BLaER1 treated with 17β-estradiol and CSF1 and Interleukin-3, amounts not matched to agents 10 nM and 100 nM (cell line): ENCODE results near the gene CD72.
A peak's percentile ranks its signal among the peaks of the same experiment; 100 is the strongest.
"Not testable (repeated sequence)": the region's sequence is repeated elsewhere in the genome, so short reads cannot be mapped to it uniquely, and the experiment has no call there.

Experiments used
- H3K27ac ChIP-seq, 11 experiments: shearing (Covaris generic); formaldehyde crosslinking; 2 replicates each; pipeline ENCODE4 v1.8.1; 2022
- H3K27me3 ChIP-seq, 11 experiments: shearing (Covaris generic); formaldehyde crosslinking; 2 replicates each; pipeline ENCODE4 v1.8.1; 2022
- H3K36me3 ChIP-seq, 11 experiments: shearing (Covaris generic); formaldehyde crosslinking; 2 replicates each; pipeline ENCODE4 v1.8.1; 2022
- H3K4me1 ChIP-seq, 10 experiments: shearing (Covaris generic); formaldehyde crosslinking; 2 replicates each; pipeline ENCODE4 v1.8.1; 2022
- H3K4me2 ChIP-seq, 11 experiments: shearing (Covaris generic); formaldehyde crosslinking; 2 replicates each; pipeline ENCODE4 v1.8.1; 2022
- H3K4me3 ChIP-seq, 10 experiments: shearing (Covaris generic); formaldehyde crosslinking; 2 replicates each; pipeline ENCODE4 v1.8.1; 2022
- H3K9ac ChIP-seq, 11 experiments: shearing (Covaris generic); formaldehyde crosslinking; 2 replicates each; pipeline ENCODE4 v1.8.1; 2022
- H3K9me3 ChIP-seq, 11 experiments: shearing (Covaris generic); formaldehyde crosslinking; replicated peaks in 1 of 11; 2 replicates each; pipeline ENCODE4 v1.8.1; 2022
- H4K20me1 ChIP-seq, 11 experiments: shearing (Covaris generic); formaldehyde crosslinking; 2 replicates each; pipeline ENCODE4 v1.8.1; 2022
- Cebpa-rat ChIP-seq, 11 experiments: shearing (Covaris generic); IDR thresholded peaks; 2 replicates each; pipeline ENCODE4 v1.8.1; 2022

The CD72 gene

DNA sequence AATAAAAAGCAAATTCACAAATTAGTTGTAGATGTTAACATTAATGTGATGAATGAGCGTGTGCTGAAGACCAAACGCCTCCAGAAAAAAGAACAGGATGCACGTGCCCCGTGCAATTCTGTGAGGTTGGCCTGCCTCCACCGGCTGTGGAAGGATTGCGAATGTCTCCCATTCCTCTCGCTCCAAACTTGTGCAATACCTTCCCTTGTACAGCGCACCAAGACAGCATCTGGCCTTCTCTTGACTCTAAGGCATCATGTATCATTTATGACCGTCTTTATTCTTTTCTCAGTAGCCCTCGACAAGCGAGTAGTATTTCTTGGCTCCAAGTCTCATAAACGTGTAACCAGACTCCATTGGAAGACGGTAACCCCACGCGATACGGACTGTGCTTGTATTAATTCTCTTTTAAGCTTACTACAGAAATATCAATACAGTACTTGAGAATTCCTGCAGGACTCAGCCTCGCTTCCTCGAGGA is 14.7 kb downstream of the CD72 start:
- peak in 5 of 11 experiments; percentile 33 to 92 (median 74); a peak in 9 of 22 replicates for TF ChIP-seq Cebpa-rat (IDR thresholded peaks at IDR 0.05)
- Histone ChIP-seq H3K4me2 (peak overlapping the region; percentile 66 to 83 (median 77)), H3K4me3 (peak overlapping the region; percentile 42 to 59 (median 52)), H3K27me3 (no peaks in the 10 kb centered on the region), H3K27ac (peak overlapping the region in 10 of 11 experiments; percentile 41 to 87 (median 73); a peak in 20 of 22 replicates), H3K4me1 (peaks cover 42 to 61% (median 48%) of the 10 kb centered on the region in 10 experiments), H3K9ac (peak overlapping the region; percentile 53 to 77 (median 67)), H3K9me3 (peaks cover 0 to 8% (median 0%) of the 10 kb centered on the region in 11 experiments; a peak in 6 of 22 replicates), H4K20me1 (peaks cover 11 to 36% (median 24%) of the 10 kb centered on the region in 11 experiments; a peak in 17 of 22 replicates), H3K36me3 (peaks cover 14 to 20% (median 18%) of the 10 kb centered on the region in 11 experiments)

DNA sequence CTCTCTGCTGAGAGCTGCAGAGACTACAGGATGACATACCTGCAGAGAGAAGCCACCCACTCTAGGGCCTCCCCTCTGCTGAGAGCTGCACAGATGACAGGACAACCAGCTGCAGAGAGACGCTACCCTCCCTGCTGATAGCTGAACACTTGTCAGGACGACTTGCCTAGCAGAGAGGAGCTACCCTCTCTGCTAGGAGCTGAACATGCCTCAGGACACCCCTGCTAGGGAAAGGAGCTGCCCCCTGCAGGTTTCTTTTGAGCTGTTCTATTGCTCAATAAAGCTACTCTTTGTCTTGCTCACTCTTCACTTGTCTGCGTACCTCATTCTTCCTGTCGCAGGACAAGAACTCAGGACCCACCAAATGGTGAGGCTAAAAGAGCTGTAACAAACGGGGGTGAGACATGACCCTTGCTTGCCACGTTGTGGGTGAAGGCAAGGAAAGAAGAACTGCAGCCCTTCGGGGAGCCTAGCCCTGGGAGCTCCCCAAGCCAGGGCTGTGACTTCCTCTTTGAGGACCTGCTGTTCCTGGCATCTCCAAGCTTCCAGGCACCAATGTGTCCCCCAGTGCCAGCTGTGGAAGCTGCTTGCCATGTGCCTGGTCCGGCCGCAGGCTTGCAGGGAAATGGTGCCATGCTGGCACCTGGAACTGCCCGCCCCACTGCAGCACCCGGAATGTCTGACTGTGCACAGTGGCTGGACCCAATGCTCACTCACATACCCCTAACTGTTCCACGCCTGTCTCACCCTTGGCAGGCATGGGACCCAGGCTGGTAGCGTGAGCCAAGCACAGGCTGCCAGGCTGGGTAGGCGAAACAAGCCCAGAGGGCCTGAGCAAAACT is 18.2 kb downstream of the CD72 start:
- Histone ChIP-seq H3K4me2 (peak overlapping the region in 3 of 11 experiments; percentile 31 to 59 (median 55); a peak in 4 of 22 replicates), H3K4me1 (peaks cover 24 to 39% (median 28%) of the 10 kb centered on the region in 10 experiments)
- no peak for TF ChIP-seq Cebpa-rat (IDR thresholded peaks at IDR 0.05)

DNA sequence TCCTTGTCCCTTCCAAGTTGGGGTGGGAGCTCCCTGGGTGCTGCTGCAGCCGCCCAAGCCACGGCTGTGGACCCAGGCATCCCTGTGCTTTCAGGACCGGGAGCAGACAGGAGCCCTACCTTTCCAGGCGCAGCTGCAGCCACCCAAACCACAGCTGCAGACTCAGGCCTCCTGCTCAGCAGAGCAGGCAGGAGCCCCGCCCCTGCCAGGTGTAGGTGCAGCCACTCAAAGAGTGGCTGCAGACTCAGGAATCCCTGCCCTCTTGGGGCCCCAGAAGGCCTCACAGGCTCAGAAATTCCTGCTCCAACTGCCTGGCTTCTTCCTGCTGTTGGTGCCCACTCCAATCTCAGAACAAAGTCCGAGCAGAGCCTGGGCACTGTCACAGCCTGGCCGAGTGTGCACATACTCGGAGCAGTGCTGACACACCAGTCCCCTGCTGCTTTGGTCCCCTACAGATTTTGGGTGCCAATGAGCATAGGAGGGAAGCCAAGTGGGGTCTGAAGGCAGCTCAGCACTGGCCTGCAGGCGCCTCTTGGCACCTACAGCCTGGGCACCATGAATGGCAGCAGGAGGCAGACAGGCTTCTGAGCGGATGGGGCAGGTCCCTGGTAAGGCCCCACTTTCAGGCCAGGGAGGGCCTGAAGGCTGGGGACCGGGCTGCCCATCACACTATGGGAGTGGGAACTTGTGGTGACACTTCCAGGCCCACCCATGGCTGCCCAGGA is 19.2 kb downstream of the CD72 start:
- Histone ChIP-seq H4K20me1 (no peaks in the 10 kb centered on the region), H3K9ac (no peak overlapping the region), H3K36me3 (peaks cover 0 to 1% (median 0%) of the 10 kb centered on the region in 11 experiments; a peak in 2 of 22 replicates), H3K27ac (no peak overlapping the region), H3K4me3 (no peak overlapping the region), H3K9me3 (peaks cover 9 to 18% (median 11%) of the 10 kb centered on the region in 11 experiments), H3K4me2 (peak overlapping the region in 7 of 11 experiments; percentile 10 to 52 (median 17); a peak in 9 of 22 replicates), H3K27me3 (no peaks in the 10 kb centered on the region), H3K4me1 (peaks cover 22 to 32% (median 24%) of the 10 kb centered on the region in 10 experiments)
- no peak for TF ChIP-seq Cebpa-rat (IDR thresholded peaks at IDR 0.05)

More for the DNA sequence above, 18.2 kb downstream of the CD72 start:
- H3K36me3 ChIP-seq = no peaks in the 10 kb centered on the region
- no peak overlapping the region for H3K27ac ChIP-seq
- H4K20me1 ChIP-seq = peaks cover 0 to 3% (median 0%) of the 10 kb centered on the region in 11 experiments; a peak in 2 of 22 replicates
- H3K9me3 ChIP-seq = peaks cover 0 to 9% (median 2%) of the 10 kb centered on the region in 11 experiments; a peak in 9 of 22 replicates
- H3K4me3 ChIP-seq = no peak overlapping the region
- H3K27me3 ChIP-seq = no peaks in the 10 kb centered on the region
- no peak overlapping the region; a peak in 1 of 22 replicates for H3K9ac ChIP-seq

GRCh38 chr9:35596907-35597306 is 21.3 kb downstream of the CD72 start:
- not testable (repeated sequence) for H3K4me3 ChIP-seq, H3K27me3 ChIP-seq, H3K9ac ChIP-seq, H4K20me1 ChIP-seq, H3K27ac ChIP-seq, H3K4me2 ChIP-seq, H3K36me3 ChIP-seq
- Histone ChIP-seq H3K4me1 (peaks cover 10 to 20% (median 13%) of the 10 kb centered on the region in 10 experiments; a peak in 17 of 20 replicates), H3K9me3 (peaks cover 29 to 39% (median 32%) of the 10 kb centered on the region in 11 experiments)

DNA sequence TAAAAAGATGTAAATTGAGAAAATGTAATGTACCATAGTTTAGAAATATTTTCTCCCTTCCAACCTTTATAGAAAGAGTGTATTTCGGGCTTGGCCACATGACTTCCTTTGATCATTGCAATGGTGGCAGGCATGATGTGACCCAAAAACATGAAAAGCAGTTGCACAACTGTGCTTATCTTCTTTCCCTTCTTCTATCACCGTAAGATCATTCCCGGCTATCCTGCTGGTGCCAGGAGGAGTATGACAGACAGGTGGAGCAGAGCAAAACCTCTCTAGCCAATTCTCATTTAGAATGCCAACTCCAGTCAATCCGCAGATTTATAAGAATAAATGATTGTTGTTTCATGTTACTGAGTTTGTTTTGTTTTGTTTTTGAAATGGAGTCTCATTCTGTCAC is 23.7 kb downstream of the CD72 start:
- Histone ChIP-seq H3K9ac (no peak overlapping the region), H3K4me2 (no peak overlapping the region), H3K4me3 (no peak overlapping the region), H3K27me3 (no peaks in the 10 kb centered on the region), H3K9me3 (peaks cover 29 to 43% (median 36%) of the 10 kb centered on the region in 11 experiments), H3K4me1 (peaks cover 3 to 12% (median 10%) of the 10 kb centered on the region in 10 experiments; a peak in 13 of 20 replicates), H4K20me1 (no peaks in the 10 kb centered on the region), H3K36me3 (peaks cover 0 to 7% (median 0%) of the 10 kb centered on the region in 11 experiments; a peak in 4 of 22 replicates), H3K27ac (no peak overlapping the region)
- TF ChIP-seq Cebpa-rat (IDR thresholded peaks at IDR 0.05) = no peak

GRCh38 chr9:35593581-35593980 is 24.6 kb downstream of the CD72 start:
- TF ChIP-seq Cebpa-rat (IDR thresholded peaks at IDR 0.05) = no peak
- H3K27me3 ChIP-seq = no peaks in the 10 kb centered on the region

DNA sequence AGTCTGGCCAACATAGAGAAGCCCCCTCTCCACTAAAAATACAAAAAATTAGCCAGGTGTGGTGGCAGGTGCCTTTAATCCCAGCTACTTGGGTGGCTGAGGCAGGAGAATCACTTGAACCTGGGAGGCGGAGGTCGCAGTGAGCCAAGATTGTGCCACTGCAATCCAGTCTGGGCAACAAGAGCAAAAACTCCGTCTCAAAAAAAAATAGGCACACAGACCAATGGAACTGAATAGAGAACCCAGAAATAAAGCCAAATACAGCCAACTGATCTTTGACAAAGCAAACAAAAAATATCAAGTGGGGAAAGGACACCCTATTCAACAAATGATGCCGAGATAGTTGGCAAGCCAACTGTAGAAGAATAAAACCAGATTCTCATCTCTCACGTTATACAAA is 29.7 kb downstream of the CD72 start:
- not testable (repeated sequence) for H4K20me1 ChIP-seq, H3K4me1 ChIP-seq, H3K4me2 ChIP-seq, H3K9ac ChIP-seq, H3K36me3 ChIP-seq, H3K4me3 ChIP-seq, H3K27me3 ChIP-seq, H3K27ac ChIP-seq
- peaks cover 33 to 50% (median 39%) of the 10 kb centered on the region in 11 experiments for H3K9me3 ChIP-seq

More at GRCh38 chr9:35593581-35593980, 24.6 kb downstream of the CD72 start:
- Histone ChIP-seq H3K4me1 (peaks cover 0 to 3% (median 1%) of the 10 kb centered on the region in 10 experiments; a peak in 8 of 20 replicates), H3K9ac (no peak overlapping the region), H3K4me2 (no peak overlapping the region), H3K27ac (no peak overlapping the region), H3K36me3 (peaks cover 0 to 7% (median 0%) of the 10 kb centered on the region in 11 experiments; a peak in 4 of 22 replicates), H3K9me3 (peaks cover 29 to 36% (median 35%) of the 10 kb centered on the region in 11 experiments), H4K20me1 (no peaks in the 10 kb centered on the region), H3K4me3 (no peak overlapping the region)

DNA sequence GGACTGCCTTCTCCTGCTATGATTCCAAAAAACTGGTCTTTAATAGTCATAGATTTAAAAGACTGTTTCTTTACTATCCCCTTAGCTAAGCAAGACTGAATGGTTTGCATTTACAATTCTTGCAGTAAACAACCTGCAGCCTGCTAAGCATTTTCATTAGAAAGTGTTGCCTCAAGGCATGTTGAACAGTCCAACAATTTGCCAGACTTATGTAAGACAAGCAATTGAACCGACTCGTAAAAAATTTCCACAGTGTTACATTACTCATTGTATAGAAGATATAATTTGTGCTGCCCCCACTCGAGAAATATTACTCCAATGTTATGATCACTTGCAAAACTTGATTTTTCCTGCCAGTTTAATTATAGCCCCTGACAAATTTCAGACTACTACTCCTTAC is 33.5 kb downstream of the CD72 start:
- not testable (repeated sequence) for H3K4me2 ChIP-seq, H4K20me1 ChIP-seq, H3K4me3 ChIP-seq, H3K9ac ChIP-seq, H3K27me3 ChIP-seq, H3K4me1 ChIP-seq, H3K27ac ChIP-seq
- peaks cover 0 to 24% (median 9%) of the 10 kb centered on the region in 11 experiments; a peak in 10 of 22 replicates for H3K36me3 ChIP-seq
- H3K9me3 ChIP-seq = peaks cover 43 to 63% (median 49%) of the 10 kb centered on the region in 11 experiments

- H3K36me3 ChIP-seq = peaks cover 0 to 24% (median 12%) of the 10 kb centered on the region in 11 experiments; a peak in 10 of 22 replicates
- not testable (repeated sequence) for H3K4me3 ChIP-seq, H3K27me3 ChIP-seq, H4K20me1 ChIP-seq, H3K27ac ChIP-seq, H3K4me2 ChIP-seq, H3K4me1 ChIP-seq, H3K9ac ChIP-seq
- peaks cover 48 to 74% (median 55%) of the 10 kb centered on the region in 11 experiments for H3K9me3 ChIP-seq
Measured at GRCh38 chr9:35583521-35583920, 34.7 kb downstream of the CD72 start.

GRCh38 chr9:35579659-35580227 is 38.5 kb downstream of the CD72 start:
- H3K4me3 ChIP-seq = 0 out of 20 replicates have a peak overlapping the region, but pooled peaks of 1 of the 10 experiments have one; percentile 0
- not testable (repeated sequence) for H3K27me3 ChIP-seq, H4K20me1 ChIP-seq, H3K9ac ChIP-seq, H3K4me1 ChIP-seq, H3K4me2 ChIP-seq
- H3K27ac ChIP-seq = peak overlapping the region in 1 of 11 experiments; percentile 47; a peak in 3 of 22 replicates
- H3K36me3 ChIP-seq = peaks cover 0 to 24% (median 12%) of the 10 kb centered on the region in 11 experiments; a peak in 10 of 22 replicates
- peaks cover 31 to 57% (median 38%) of the 10 kb centered on the region in 11 experiments for H3K9me3 ChIP-seq
